IPS-NIHi7 (cell line): ENCODE results near the gene ANKRD62.
A peak's percentile ranks its signal among the peaks of the same experiment; 100 is the strongest.

ENCODE experiments used
- DNase-seq: peaks from one replicate; pipeline ENCODE4 v3.0.0; 2012; ENCODE audit warnings: mixed read lengths; ENCODE audit errors: extremely low spot score

ANKRD62 gene

GRCh38 chr18:12093520-12094257 is at the start of gene ANKRD62:
ANKRD62 (plus strand) TSS chr18:12093843; CDS start chr18:12094018, 175 bp downstream.
- DNase-seq, result peak; percentile 53

GRCh38 chr18:12044591-12044990 is 49.1 kb upstream of the ANKRD62 start:
- no peak for DNase-seq

- no peak for DNase-seq
Measured at GRCh38 chr18:12046046-12046750, 47.4 kb upstream of the ANKRD62 start.

- DNase-seq, result no peak
Measured at GRCh38 chr18:12046751-12047335, 46.8 kb upstream of the ANKRD62 start.

- DNase-seq, result no peak
Measured at GRCh38 chr18:12048010-12048826, 45.4 kb upstream of the ANKRD62 start.

GRCh38 chr18:12048827-12049175 is 44.8 kb upstream of the ANKRD62 start:
- no peak for DNase-seq

- DNase-seq, result no peak
Measured at GRCh38 chr18:12049978-12050811, 43.4 kb upstream of the ANKRD62 start.

- DNase-seq, result no peak
Measured at GRCh38 chr18:12052866-12053265, 40.8 kb upstream of the ANKRD62 start.

- DNase-seq, result no peak
Measured at GRCh38 chr18:12053289-12053688, 40.4 kb upstream of the ANKRD62 start.

- DNase-seq, result no peak
Measured at GRCh38 chr18:12056034-12056883, 37.4 kb upstream of the ANKRD62 start.

- DNase-seq, result no peak
Measured at GRCh38 chr18:12056884-12057402, 36.7 kb upstream of the ANKRD62 start.

- DNase-seq, result no peak
Measured at GRCh38 chr18:12057419-12058039, 36.1 kb upstream of the ANKRD62 start.

- DNase-seq, result no peak
Measured at GRCh38 chr18:12059334-12060181, 34.1 kb upstream of the ANKRD62 start.

- DNase-seq, result no peak
Measured at GRCh38 chr18:12060182-12060870, 33.3 kb upstream of the ANKRD62 start.

- no peak for DNase-seq
Measured at GRCh38 chr18:12061685-12062084, 32.0 kb upstream of the ANKRD62 start.

GRCh38 chr18:12062974-12063373 is 30.7 kb upstream of the ANKRD62 start:
- DNase-seq, result no peak

GRCh38 chr18:12064086-12064763 is 29.4 kb upstream of the ANKRD62 start:
- no peak for DNase-seq
